GM18867 (cell line): Measurements from ENCODE around the gene TST.

Experiments
- ATAC-seq: cut with Tn5 transposase; IDR thresholded peaks from one replicate; pipeline ENCODE4 v1.9.1; 2021; ENCODE audit warnings: mild to moderate bottlenecking, moderate library complexity; ENCODE audit not compliant: unreplicated experiment

Gene TST

DNA sequence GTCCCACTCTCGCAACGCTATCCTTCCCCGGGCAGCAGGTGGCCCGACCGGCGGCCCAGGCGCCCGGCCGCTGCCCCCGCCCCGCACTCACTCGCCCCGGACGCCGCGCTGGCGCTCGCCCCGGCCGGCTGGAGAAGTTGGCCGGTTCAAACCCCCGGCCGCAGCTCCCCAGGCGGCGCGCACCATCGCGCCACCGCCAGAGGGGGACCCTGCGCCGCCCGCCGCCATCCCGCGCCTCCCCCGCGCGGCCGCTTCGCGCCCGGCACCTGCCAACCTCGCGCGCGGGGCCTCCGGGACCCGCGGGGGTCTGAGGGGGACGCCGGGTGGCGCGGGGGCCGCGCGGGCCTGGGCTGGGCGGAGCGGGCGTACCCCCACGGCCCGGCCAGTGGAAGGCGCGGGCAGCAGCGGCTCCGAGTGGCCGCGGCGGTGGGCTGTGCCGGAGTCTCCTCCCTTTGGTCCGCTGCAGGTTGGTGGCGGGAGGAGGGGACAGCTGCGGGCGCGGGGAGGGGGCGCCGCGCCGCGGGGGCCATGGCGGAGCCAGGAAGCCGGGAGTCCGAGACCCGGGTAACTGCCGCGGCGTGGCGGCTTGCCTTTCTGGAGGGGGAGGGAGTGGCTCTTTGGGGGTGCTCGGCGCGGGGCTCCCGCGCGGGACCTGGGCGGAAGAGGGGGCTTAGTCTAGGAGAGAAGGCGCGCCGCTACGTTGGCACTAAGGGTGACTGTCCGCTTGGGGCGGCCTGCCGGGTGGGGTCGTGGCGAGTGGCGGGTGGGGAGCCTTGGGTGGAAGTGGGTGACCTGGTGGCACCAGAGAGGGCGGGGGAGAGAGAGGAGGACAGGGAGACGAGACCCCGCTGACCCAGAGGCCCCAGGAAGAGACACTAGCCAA, at the start of gene TST, which contains the start of gene MPST:
Gene TST (minus strand): TSS at position 139 of the 883 bp plus-strand sequence. CDS start 715 bp downstream, outside the sequence.
Gene MPST (plus strand): TSS at position 434 of the 883 bp plus-strand sequence. CDS start 95 bp downstream, at position 529.
- ATAC-seq = peak; percentile 55

DNA sequence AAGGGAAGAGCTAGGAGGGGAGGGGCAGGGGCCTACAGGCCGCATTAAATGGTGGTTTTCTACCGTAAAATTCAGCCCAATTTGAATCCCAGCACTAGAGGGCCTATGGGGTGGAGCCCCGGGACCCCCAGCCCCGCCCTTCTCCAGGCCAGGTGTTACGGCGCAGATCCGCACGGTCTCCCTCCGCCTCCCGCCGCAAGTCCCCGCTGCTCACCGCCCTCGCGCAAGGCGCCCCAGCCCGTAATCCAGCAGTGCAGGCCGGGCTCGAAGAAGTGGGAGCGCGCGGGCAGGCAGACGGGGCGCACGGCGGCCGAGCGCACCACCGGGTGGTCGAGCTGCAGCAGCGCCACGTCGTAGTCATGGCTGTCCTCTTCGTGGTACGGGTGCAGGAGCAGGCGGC, 49.6 kb upstream of the TST start:
- no peak for ATAC-seq

DNA sequence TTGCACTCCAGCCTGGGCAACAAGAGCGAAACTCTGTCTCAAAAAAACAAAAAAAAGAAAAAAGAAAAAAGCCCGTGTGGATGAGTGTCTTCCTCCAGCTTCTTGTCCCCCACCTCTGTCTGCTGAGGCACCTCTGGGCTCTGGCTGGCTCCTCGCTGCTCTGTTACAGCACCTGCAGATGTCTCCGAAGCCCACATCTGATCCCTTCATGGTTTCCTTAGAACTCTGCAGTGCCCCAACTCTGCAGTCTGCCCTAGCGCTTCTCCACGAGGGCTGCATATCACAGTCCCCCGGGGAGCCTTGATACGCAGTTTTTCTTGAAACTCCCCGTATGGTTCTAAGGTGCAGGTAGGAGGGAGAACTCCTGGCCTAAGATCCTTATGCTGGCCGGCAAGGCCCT, 48.2 kb upstream of the TST start:
- no peak for ATAC-seq

DNA sequence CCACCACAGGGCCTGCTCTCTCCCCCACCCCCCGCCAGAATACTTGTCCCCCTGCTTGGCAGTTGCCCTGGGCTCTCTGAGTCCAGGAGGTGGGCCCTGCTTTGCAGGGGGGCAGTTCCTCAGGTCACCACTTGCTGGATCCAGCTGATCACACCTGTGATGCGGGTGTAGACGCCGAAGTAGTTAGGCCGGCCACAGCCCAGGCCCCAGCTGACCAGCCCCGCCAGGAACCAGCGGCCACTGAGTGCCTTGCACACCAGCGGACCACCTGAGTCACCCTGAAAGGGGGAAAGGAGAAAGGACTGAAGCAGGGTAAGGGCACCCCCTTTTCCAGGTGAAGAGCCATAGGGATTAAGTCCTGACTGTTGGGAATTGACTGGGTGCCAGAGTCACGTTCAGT, 46.7 kb upstream of the TST start:
- no peak for ATAC-seq

DNA sequence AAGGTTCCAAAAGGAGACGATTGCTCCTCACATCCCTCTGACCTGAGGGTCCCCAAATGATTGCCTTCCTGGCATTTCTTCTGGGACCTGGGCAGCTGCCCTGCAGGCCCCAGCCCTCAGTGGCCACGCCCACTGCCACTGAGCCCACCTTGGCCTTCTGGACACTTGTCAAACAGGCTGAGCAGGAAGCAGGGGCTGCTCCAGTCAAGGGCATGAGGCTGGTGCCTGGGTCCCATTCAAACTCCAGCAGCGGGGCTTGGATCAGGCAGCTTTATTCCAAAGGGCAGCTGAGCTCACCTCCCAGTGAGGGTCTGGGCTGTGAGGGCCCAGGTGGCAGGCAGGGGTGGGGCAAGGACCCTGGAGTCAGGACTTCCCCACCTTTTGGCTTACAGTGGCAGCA, 45.9 kb upstream of the TST start:
- no peak for ATAC-seq

DNA sequence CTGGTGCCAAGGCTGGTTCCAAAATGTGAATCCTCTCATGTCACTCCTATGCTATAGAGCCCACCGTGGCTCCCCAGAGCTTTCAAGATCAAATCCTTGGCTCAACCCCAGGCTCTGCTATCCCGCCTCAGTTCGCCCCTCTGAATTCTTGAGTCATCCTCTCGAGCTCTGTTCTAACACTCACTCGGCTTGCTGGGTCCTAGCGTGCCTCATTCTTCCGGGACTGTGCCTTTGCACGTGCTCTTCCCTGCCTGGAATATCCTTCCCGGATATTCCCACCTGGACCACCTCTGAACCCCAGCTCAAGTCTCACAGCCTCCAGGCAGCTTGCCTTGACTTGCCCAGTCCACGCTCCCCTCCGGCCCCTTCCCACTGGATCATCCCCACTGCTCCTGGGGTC, 45.3 kb upstream of the TST start:
- ATAC-seq = no peak

DNA sequence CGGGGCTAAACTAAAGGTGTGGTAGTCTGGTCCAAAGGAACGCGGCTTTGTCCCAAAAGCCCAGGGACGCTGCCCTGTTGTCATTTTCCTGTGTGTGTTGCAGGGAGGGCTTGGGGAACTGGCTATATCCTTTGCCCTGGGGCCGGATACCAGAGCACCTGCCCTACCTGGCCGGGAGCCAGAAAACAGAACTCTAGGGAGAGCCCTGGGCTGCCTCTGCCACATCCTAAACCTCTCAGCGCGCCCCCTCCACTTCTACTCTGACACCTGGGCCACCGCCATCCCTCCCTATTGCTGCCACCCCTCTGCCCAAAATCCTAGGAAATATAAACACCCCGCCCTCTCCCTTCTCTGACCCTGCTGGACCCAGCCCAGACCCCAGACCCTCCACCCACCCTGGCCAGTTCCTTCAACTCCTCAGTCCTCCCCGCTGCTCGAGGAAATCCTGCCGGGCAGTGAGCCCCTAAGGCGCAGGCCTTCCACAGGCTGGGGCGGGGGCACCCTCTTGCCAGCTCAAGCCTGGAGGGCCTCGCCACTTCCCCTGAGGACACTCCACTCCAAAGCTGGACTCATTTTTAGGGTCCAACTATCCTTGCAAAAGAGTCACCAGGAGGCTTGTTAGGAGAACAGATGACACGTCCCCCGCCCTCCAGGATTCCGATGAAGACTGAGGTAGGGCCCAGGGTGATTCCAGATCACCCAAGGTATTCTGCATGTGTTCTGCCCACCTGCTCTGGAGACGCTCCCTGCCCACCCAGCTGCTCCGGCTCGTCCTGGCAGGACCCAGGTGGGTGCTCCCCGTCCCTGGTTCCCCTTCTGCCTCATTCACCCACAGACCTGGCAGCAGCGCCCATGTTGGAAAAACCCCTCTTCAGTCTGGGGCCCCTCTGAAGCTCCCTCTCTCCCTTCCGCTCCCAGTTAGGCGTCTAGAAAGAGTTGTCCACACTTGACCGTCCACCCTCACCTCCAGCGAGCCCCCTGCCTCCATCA, 44.5 kb upstream of the TST start:
- ATAC-seq = no peak

DNA sequence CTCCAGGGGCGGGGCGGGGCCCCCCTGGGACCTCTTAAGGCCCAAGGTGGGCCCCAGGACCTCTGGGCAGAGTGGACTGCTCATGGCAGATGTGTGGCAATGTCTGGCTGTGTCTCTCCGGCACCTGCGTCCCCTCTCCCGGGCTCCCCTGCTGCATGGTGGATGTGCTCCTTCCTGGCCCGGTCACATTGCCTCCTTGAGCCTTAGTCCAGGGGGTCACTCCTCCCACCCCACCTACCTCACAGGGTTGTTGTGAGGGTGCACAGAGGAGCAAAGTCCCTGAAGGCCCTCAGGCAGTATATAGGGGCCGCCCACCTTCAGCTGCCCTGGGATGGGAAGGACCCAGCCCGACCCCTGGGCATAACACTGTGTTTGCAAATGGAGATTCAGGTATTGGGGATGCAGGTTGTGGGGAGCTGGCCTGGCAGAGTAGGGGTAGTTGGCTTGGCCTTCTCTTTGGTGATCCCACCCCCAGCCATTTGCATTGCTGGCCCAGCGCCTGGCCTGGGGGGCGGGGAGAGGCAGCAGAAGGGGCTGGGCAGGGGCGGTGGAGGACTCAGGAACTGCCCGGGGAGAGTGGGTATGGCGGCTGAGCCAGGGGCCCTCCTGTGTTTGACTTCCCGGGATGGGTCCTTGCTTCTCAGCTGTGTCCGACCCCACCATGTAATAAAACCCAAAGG, 43.6 kb upstream of the TST start:
- no peak for ATAC-seq

DNA sequence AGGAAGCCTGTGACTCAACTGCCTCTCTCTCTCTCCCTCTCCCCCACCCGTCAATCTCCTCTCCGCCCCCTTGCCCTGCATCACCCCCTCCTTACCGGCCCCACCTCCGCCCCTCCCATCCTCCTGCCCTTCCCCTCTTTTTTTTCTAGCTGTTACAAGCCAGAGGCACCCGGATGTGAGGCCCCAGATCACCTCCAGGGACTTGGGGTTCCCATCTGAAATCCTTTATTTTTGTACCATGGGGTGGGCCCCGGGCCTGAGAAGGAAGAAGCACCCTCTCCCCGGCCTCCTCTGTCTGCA, 43.1 kb upstream of the TST start:
- ATAC-seq = no peak

DNA sequence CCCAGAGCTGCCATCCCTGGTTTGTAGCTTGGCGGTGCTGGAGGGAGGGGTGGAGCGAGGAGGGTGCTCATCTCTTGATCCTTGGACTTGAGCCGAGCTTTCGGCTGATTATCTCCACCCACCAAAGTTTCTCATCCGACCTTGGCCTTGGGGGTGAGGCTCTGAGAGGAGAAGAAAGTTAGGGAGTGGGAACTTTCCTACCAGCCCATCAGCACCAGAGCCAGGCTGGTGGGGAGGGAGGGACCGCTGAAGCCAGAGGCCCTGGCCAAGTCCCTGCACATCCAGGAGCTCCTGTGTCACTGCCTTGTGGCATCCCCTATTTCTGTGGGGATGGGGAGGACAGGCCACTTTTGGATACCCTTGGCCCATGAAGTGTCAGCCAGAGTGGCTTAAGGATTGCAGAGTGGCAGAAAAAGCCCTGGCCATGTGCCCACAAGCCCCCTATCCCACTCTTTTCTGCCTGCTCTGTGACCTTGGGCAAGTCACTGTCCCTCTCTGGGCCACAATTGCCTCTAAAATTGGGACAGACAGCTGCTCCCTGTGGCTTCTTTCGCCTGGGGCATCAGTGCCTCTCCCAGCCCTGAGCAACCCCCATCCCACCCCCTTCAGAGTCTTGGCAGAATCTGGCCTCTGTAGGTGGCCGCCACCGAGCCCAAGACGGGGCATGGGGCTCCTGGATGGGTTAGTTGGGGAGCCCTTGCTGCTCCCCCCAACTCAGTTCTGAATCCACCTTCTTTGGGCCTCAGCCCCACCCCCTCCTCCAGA, 42.5 kb upstream of the TST start:
- no peak for ATAC-seq

DNA sequence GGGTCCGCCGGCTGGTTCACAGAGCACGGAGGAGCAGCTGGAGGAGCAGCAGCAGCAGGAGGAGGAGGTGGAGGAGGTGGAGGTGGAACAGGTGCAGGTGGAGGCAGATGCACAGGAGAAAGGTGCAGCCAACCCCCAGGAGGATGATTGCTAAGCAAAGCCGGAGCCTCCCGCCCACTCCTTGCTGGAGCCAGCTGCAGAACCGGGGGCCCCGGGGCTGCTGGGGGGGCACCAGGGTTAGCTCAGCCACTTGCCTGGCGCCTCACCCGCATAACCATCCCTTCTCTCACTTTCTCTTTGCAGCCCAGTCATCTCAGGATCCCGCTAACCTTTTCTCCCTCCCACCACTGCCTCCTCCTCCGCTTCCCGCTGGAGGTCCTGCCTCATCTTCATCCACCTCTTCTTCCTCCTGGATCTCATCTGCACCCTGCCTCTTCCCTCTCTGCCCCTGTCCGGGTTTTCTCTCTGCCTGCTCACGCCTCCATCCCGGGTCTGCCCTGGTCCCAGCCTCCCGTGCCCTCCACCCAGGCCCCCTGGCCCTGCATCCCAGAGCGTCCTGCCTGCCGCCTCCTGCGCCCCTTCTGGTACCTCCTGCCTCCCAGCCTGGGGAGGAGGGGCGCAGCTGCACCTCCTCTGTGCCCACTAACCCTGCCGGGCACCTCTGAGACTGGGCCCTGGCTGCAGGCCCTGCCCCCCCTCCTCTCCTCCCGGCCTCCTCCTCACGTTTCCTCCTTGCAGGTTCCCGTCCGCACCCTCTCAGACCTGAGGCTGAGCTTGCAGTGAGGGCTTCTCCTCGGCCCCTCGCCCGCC, 41.8 kb upstream of the TST start:
- ATAC-seq = no peak

DNA sequence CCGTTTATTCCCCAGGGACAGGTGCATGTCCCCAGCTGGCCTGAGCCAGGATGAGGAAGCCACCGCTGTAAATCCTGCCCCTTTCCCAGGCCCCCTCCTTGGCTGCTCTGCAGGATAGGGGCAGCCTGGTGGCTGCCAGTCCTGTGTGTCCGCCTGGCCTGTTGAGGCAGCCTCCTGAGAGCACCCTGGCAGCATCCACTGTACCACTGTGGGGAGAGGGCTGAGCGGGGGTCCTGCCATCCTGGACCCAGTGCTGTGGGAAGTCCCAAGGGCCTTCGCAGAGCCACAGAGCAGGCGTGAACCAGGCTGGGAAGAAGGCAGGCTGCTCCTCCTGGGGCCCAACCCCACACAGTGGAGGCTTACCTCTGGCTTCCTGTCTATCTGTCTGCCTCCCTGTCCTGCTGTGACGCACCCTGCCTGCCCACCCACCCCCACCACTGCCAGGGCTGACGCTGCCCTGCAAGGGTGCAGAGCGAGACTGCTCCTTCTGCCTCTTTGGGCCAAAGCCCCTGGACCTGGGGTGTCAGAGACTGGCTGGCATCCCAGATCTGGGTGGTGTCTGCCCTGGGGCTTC, 40.7 kb upstream of the TST start:
- no peak for ATAC-seq

DNA sequence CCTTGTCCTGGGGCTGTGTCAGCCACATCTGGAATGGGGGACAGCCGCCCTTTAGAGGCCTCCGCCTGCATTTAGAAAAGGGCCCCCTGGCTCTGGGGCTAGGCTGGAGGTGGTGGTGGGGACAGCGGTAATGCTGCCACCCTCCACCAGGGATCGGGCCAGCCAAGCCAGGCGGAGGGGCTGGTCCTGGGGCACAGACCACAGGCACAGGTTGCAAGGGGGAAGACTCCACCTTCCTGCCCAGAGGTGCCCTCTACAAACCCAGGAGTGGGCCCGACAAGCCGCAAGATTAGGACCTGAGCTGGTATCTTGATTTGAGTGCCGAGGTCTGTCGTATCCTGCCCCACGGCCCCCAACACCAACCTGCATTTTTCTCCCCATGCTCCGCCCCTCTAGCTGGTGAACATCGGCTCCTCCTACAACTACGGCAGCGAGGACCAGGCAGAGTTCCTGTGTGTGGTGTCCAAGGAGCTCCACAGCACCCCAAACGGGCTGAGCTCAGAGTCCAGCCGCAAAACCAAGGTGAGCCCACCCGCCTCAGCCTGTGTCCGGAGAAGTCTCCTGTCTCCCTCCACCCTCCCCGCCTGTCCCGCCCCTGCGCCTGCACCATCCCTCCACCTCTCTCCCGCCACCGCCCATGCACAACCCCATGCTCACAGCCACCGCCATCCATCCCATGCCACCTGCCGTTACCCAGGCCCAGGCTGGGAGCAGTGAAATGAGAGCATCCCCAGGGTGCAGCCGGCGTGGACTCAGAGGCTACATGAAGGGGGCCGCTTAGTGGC, 39.9 kb upstream of the TST start:
- no peak for ATAC-seq

DNA sequence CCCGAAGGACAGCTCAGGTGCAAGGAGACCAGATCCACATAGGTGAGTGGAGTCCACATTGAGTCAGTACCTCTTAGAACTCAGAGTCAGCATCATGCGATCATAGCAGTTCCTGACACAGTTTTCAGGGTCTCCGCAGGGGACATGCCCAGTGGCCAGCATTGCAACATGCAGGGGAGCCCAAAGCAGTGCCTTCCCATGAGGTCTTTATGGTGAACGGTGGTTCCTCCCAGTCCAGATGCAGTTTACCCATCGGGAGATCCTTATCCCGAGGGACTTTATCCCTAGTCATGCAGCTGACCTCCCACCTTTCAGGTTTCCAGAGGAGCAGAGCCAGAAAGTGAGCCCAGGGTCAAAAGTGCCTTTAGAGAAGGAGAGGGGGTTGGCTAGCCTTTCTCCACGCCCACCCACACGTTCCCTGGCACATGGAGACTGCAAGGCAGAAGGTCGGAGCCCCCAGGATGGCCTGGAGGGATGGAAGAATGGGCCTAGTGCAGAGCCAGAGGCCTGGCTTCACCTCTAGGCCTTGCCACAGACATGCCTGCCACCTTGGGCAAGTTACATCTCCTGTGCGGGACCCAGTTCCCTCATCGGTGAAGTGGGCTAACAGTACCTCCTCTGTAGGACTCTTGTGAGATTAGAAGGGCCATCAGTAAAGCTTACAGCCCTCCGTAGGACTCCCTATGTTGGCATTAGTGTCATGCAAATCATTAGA, 38.7 kb upstream of the TST start:
- no peak for ATAC-seq

DNA sequence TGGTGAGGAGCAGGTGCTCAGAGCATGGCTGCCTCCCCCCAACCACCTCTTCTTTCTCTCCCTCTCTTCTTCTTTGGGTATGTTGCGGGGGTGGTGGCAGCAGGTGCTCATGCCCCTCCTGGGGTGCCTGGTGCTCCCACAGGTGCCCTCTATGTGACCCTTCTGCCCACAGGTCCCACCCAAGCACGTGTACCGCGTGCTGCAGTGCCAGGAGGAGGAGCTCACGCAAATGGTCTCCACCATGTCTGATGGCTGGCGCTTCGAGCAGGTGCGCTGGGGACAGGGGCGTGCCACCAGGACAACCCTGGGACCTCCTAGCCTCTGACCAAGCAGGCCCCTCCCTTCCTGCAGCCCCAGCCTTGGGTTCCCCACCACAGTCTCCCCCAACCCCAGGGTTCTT, 38.0 kb upstream of the TST start:
- ATAC-seq = no peak

DNA sequence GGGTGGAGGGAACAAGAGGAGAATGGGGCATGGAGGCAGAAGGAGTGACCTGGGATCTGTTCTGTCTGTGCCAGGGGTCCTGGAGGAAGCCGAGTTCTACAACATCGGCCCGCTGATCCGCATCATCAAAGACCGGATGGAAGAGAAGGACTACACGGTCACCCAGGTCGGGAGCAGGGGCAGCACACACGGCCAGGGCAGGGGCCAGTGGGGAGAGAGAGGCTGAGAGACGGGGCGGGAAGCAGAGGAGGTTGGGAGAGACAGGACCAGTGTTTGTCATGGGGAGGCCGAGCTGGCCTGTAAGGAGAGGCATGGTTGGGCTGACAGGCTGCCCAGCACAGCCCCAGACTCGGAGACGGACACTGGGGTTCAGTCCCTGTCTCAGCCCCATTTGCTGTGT, 37.0 kb upstream of the TST start:
- no peak for ATAC-seq

DNA sequence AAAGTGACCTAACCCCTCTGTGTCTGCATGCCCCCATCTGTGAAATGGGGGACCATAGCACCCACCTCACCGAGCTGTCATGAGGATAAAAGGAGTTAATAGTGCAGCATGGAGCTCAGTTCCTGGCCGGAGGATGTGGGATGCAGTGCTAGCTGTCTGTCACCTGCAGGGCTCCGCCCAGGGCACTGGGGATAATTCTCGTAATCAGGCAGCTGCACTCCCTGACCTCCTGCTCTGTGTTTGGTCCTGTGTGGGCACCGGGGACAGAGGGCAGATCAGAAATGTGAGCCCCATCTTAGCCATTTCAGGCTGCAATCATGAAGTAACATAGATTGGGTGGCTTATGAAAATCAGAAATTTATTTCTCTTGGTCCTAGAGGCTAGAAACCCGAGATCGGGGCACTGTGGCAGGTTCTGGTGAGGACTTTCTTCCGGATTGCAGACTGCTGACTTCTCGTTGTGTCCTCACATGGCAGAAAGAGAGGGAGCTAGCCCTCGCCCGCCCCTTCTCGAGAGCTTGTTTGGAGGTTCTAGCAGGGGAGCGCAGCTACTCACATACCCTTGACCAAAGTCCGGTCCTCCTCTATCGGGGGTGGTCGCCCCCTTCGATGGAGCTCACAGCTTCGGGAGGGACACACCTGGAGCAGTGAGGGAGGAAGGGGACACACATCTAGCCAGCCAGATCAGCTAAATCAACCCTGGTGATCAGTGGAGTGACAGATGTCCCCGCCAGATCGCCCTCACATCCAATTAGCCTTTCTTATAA, 35.5 kb upstream of the TST start:
- ATAC-seq = no peak
